Immature natural killer cell (primary cell): Measurements from ENCODE around the gene C3orf18. TPM values are rescaled to one million over a fixed set of nuclear protein-coding genes. Genes with fewer than 3 reads are reported as not detected.
A peak's percentile ranks its signal among the peaks of the same experiment; 100 is the strongest.

Experiments
- DNase-seq, 3 donors: peaks; one replicate each; pipeline ENCODE4 v3.0.0; 2022; ENCODE audit warnings: mixed read lengths in 1 of 3
- H3K27ac Mint-ChIP-seq, 6 donors: one replicate each; pipeline ENCODE4 v1.8.0; 2020; ENCODE audit warnings: mixed read lengths in 6 of 6, mild to moderate bottlenecking in 5 of 6, inconsistent platforms in 4 of 6, moderate library complexity in 3 of 6
- H3K27me3 Mint-ChIP-seq, 3 donors: one replicate each; pipeline ENCODE4 v1.8.0; 2020 to 2021; ENCODE audit warnings: low read depth in 3 of 3, mild to moderate bottlenecking in 3 of 3, mixed read lengths in 3 of 3, moderate library complexity in 3 of 3, inconsistent platforms in 1 of 3
- H3K36me3 Mint-ChIP-seq, 3 donors: one replicate each; pipeline ENCODE4 v1.8.0; 2020; ENCODE audit warnings: mixed read lengths in 3 of 3, inconsistent platforms in 2 of 3, mild to moderate bottlenecking in 2 of 3
- H3K4me1 Mint-ChIP-seq, 2 donors: one replicate each; pipeline ENCODE4 v1.8.0; 2020; ENCODE audit warnings: inconsistent platforms in 2 of 2, mild to moderate bottlenecking in 2 of 2, mixed read lengths in 2 of 2, moderate library complexity in 1 of 2
- H3K4me3 Mint-ChIP-seq, 5 donors: one replicate each; pipeline ENCODE4 v1.8.0; 2020; ENCODE audit warnings: mild to moderate bottlenecking in 5 of 5, mixed read lengths in 5 of 5, inconsistent platforms in 3 of 5, moderate library complexity in 3 of 5
- H3K9me3 Mint-ChIP-seq, 6 donors: one replicate each; pipeline ENCODE4 v1.8.0; 2020; ENCODE audit warnings: mild to moderate bottlenecking in 6 of 6, mixed read lengths in 6 of 6, inconsistent platforms in 4 of 6, moderate library complexity in 3 of 6
- polyA plus RNA-seq, 3 donors: library from polyadenylated mRNA; unstranded; fragments of 300-500 nt; fragmentation: Illumina TruSeq; gene quantifications; one replicate each; pipeline ENCODE4 v1.2.3, GENCODE V29; 2021

Gene C3orf18
- polyA plus RNA-seq, 3 donors from 2014 or later: 8.8 to 28.8 (median 11.5) TPM

DNA sequence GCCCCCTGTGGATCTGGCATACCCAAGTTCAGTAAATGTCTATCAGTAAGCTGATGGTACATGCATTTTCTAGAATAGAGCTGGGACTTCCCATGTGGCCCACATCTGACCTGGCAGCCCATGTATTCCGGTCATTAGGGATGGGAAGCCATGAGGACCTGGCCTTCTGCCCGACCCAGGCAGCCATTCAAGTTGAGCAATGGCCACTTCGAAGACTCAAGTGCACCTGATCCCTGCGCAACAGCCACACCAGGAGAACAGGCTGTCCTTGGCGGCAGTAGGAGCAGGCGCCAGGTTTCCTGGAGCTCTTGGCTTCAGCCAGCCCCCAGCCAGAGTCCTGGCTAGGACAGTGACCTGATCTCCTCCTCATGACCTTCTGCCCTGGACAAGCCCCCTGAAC lies 16.4 kb upstream of the C3orf18 start:
- no peak overlapping the region for H3K4me3 Mint-ChIP-seq
- H3K27ac Mint-ChIP-seq: peak overlapping the region in 3 of 6 donors; percentile 17 to 68 (median 61)
- peaks cover 19 to 31% of the 10 kb centered on the region in 2 donors for H3K4me1 Mint-ChIP-seq

GRCh38 chr3:50582083-50582482 lies 14.5 kb upstream of the C3orf18 start:
- H3K27me3 Mint-ChIP-seq: no peaks in the 10 kb centered on the region
- H3K4me3 Mint-ChIP-seq: no peak overlapping the region
- H3K36me3 Mint-ChIP-seq: peaks cover 7 to 25% (median 16%) of the 10 kb centered on the region in 3 donors
- DNase-seq: no peak
- H3K9me3 Mint-ChIP-seq: no peaks in the 10 kb centered on the region
- H3K4me1 Mint-ChIP-seq: peaks cover under 1 to 20% of the 10 kb centered on the region in 2 donors
- H3K27ac Mint-ChIP-seq: peak overlapping the region in 1 of 6 donors; percentile 35

More for the DNA sequence above, 16.4 kb upstream of the C3orf18 start:
- DNase-seq: no peak
- no peaks in the 10 kb centered on the region for H3K9me3 Mint-ChIP-seq
- peaks cover 0 to 5% (median 5%) of the 10 kb centered on the region in 3 donors for H3K27me3 Mint-ChIP-seq
- peaks cover 7 to 23% (median 15%) of the 10 kb centered on the region in 3 donors for H3K36me3 Mint-ChIP-seq

GRCh38 chr3:50581459-50581842 lies 13.9 kb upstream of the C3orf18 start:
- H3K36me3 Mint-ChIP-seq: peaks cover 7 to 25% (median 16%) of the 10 kb centered on the region in 3 donors
- H3K4me3 Mint-ChIP-seq: no peak overlapping the region
- H3K27ac Mint-ChIP-seq: peak overlapping the region in 1 of 6 donors; percentile 25
- no peaks in the 10 kb centered on the region for H3K27me3 Mint-ChIP-seq
- no peak for DNase-seq
- H3K9me3 Mint-ChIP-seq: no peaks in the 10 kb centered on the region
- H3K4me1 Mint-ChIP-seq: peaks cover 1 to 23% of the 10 kb centered on the region in 2 donors

- peaks cover 7 to 29% of the 10 kb centered on the region in 2 donors for H3K4me1 Mint-ChIP-seq
- no peak for DNase-seq
- no peaks in the 10 kb centered on the region for H3K9me3 Mint-ChIP-seq
- no peak overlapping the region for H3K4me3 Mint-ChIP-seq
- peaks cover 7 to 25% (median 20%) of the 10 kb centered on the region in 3 donors for H3K36me3 Mint-ChIP-seq
- peak overlapping the region in 1 of 6 donors; percentile 25 for H3K27ac Mint-ChIP-seq
- no peaks in the 10 kb centered on the region for H3K27me3 Mint-ChIP-seq
Measured at GRCh38 chr3:50580683-50581458, 13.3 kb upstream of the C3orf18 start.

DNA sequence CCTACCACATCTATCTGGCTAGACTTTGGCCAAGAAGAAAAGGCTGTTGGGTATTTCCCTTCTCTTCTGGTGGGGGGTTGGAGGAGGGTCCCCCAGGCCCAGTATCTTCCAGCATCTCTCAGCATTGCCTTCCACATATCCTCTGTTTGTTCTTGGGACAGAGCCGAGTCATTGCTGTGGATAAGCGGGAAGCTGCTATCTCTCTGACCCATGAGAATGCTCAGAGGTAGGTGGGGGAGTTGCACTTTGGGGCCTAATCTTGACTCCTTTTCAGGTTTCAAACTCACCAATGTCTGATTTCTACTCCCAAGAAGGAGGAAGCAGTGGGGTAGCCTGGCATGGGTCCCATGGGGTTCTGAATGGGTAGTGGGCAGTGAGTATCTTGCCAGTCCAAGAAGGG lies 9.8 kb upstream of the C3orf18 start:
- no peak overlapping the region for H3K27ac Mint-ChIP-seq
- H3K27me3 Mint-ChIP-seq: peaks cover 0 to 2% (median 0%) of the 10 kb centered on the region in 3 donors
- H3K9me3 Mint-ChIP-seq: no peaks in the 10 kb centered on the region
- no peak for DNase-seq
- peaks cover 0 to 14% (median 8%) of the 10 kb centered on the region in 3 donors for H3K36me3 Mint-ChIP-seq
- H3K4me3 Mint-ChIP-seq: no peak overlapping the region
- peaks cover 42 to 59% of the 10 kb centered on the region in 2 donors for H3K4me1 Mint-ChIP-seq

DNA sequence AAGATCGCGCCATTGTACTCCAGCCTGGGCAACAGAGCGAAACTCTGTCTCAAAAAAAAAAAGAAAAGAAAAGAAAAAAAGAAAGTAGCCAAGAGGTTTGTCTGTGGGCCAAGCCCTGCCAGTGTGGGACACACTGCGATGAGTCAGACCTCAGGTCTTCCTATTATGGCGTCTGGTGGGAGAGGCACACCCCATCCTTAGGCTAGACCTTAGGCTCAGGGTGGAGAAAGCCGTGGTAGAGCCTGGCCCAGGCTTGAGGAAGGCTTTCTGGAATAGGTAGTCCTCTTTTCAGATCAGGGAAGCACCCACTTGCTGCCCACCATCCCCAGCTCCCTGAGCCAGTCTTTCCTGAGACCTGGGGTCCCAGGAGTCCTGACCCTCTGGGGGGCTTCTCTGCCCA lies 7.8 kb upstream of the C3orf18 start:
- no peaks in the 10 kb centered on the region for H3K9me3 Mint-ChIP-seq
- H3K4me1 Mint-ChIP-seq: peaks cover 59 to 67% of the 10 kb centered on the region in 2 donors
- peaks cover 0 to 2% (median 0%) of the 10 kb centered on the region in 3 donors for H3K27me3 Mint-ChIP-seq
- peak overlapping the region in 4 of 5 donors; percentile 20 to 86 (median 37) for H3K4me3 Mint-ChIP-seq
- DNase-seq: no peak
- peaks cover 0 to 8% (median 5%) of the 10 kb centered on the region in 3 donors for H3K36me3 Mint-ChIP-seq
- peak overlapping the region; percentile 60 to 94 (median 90) for H3K27ac Mint-ChIP-seq

DNA sequence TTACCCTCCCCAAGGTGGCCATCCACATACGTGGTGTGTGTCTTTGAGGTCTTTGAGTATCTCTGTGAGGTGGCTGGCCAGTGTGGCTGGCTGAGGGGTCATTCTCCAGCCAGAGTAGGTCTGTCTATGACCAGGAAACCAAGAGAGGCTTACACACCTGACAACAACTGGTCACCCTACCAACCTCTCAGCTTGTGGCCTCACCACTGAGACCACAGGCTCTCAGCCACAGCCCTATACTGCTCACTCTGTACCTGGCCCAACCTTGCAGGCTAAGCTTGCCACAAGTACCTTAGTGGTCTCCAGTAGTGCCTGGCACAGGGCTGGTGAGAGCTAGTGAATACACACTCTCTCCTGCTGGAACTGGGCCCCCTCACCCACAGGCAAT lies 6.9 kb upstream of the C3orf18 start:
- peaks cover 0 to 4% (median 2%) of the 10 kb centered on the region in 3 donors for H3K27me3 Mint-ChIP-seq
- peaks cover 68 to 76% of the 10 kb centered on the region in 2 donors for H3K4me1 Mint-ChIP-seq
- DNase-seq: peak; percentile 50 to 53 (median 53)
- peak overlapping the region; percentile 81 to 94 (median 90) for H3K27ac Mint-ChIP-seq
- H3K9me3 Mint-ChIP-seq: no peaks in the 10 kb centered on the region
- peak overlapping the region; percentile 53 to 86 (median 79) for H3K4me3 Mint-ChIP-seq
- peaks cover 0 to 8% (median 5%) of the 10 kb centered on the region in 3 donors for H3K36me3 Mint-ChIP-seq

GRCh38 chr3:50573566-50574443 lies 6.3 kb upstream of the C3orf18 start:
- H3K27ac Mint-ChIP-seq: peak overlapping the region; percentile 81 to 94 (median 90)
- peaks cover 74 to 80% of the 10 kb centered on the region in 2 donors for H3K4me1 Mint-ChIP-seq
- peaks cover 0 to 4% (median under 1%) of the 10 kb centered on the region in 3 donors for H3K36me3 Mint-ChIP-seq
- peak overlapping the region; percentile 53 to 86 (median 79) for H3K4me3 Mint-ChIP-seq
- H3K27me3 Mint-ChIP-seq: peaks cover 0 to 7% (median 2%) of the 10 kb centered on the region in 3 donors
- no peaks in the 10 kb centered on the region for H3K9me3 Mint-ChIP-seq
- DNase-seq: peak; percentile 36 to 49 (median 44)

DNA sequence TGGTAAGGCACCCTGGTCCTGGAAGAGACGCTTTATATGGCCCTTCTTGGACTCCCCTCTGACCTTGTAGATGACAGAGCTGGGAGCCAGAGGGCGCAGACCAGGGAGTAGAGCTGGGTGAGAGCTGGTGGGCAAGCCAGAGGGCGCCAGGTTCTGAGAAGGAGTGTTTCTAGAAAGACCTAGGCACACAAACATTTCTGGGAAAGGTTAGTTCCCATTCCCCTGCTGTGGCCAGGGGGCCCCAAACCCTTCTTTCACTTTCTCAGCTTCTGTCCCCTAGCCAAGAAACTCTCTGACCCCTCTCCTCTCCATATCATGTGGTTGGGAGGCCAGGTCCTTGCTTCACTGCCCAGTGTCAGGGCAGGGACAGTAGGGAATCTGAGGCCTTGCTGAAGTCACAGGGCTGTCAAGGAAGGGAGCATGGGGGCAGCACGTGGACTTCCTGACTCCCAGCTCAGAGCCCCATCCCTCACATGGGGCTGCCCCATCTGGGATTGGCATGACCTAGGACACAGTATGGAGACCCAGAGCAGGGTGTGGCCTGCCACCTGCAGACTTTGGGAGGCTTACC lies 5.3 kb upstream of the C3orf18 start:
- peak overlapping the region; percentile 53 to 86 (median 79) for H3K4me3 Mint-ChIP-seq
- peaks cover 0 to 4% (median 0%) of the 10 kb centered on the region in 3 donors for H3K36me3 Mint-ChIP-seq
- DNase-seq: no peak
- H3K9me3 Mint-ChIP-seq: no peaks in the 10 kb centered on the region
- H3K4me1 Mint-ChIP-seq: peaks cover 78 to 83% of the 10 kb centered on the region in 2 donors
- peaks cover 0 to 8% (median 2%) of the 10 kb centered on the region in 3 donors for H3K27me3 Mint-ChIP-seq
- H3K27ac Mint-ChIP-seq: peak overlapping the region; percentile 81 to 94 (median 90)

DNA sequence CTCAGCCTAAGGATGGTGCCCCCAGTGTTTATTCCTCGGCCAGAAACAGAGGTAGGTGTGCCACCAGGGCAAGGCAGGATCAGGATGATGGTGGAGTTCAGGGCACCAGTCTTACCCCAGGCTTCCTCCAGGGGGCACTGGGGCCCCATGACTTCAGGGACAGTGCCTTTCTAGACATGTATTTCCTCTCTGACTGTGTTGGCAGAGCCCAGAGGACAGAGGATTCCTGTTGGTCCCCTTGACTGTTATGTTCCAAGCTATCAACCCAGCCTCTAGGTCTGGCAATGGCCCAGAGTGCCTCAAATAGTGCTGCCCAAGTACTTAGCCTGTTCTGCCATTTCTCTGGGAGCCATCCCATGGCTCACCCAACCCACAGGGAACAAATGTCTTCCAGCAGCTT lies 4.6 kb upstream of the C3orf18 start:
- peak; percentile 75 to 80 (median 78) for DNase-seq
- Mint-ChIP-seq H3K27ac (peak overlapping the region; percentile 81 to 94 (median 88)), H3K4me1 (peaks cover 82 to 83% of the 10 kb centered on the region in 2 donors), H3K4me3 (peak overlapping the region; percentile 68 to 86 (median 77)), H3K27me3 (peaks cover 2 to 8% (median 4%) of the 10 kb centered on the region in 3 donors), H3K9me3 (no peaks in the 10 kb centered on the region), H3K36me3 (peaks cover 0 to 4% (median 0%) of the 10 kb centered on the region in 3 donors)

- no peaks in the 10 kb centered on the region for H3K9me3 Mint-ChIP-seq
- peaks cover 84 to 87% of the 10 kb centered on the region in 2 donors for H3K4me1 Mint-ChIP-seq
- H3K4me3 Mint-ChIP-seq: no peak overlapping the region
- H3K36me3 Mint-ChIP-seq: peaks cover 0 to 4% (median 0%) of the 10 kb centered on the region in 3 donors
- H3K27me3 Mint-ChIP-seq: peaks cover 2 to 8% (median 4%) of the 10 kb centered on the region in 3 donors
- DNase-seq: no peak
- H3K27ac Mint-ChIP-seq: peak overlapping the region in 5 of 6 donors; percentile 13 to 94 (median 64)
Measured at GRCh38 chr3:50571486-50571885, 3.9 kb upstream of the C3orf18 start.

DNA sequence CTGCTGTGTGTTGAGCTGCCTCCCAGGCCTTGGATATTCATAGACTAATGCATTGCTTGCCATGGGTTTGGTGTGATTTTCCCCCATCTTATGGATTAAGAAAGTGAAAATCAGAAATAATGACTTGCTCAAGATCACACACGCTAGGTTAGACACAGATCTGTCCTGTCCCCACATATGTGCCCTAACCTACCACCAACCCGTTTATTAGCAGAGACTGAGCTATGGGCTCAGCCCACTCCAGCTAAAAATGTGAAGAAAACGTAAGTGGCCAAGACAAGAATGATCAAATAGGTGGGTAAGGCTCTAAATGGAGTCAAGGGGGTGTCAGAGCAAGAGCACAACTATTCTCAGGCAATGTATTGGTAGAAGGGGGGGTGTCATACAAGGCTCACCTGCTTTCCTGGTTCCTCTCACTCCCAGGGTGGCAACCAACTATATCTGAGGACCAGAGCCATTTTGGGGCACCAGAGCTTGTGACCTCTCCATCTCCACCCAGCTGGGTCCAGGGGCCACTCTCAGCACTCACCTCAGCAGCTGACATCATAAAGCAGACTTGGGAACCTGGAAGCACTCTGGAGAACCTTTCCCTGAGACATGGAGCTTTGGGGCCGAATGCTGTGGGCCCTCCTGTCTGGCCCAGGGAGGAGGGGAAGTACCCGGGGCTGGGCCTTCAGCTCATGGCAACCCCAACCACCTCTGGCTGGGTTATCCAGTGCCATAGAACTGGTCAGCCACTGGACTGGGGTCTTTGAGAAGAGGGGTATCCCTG lies 3.1 kb upstream of the C3orf18 start:
- Mint-ChIP-seq H3K4me3 (peak overlapping the region; percentile 87 to 96 (median 94)), H3K27me3 (peaks cover 2 to 8% (median 4%) of the 10 kb centered on the region in 3 donors), H3K9me3 (no peaks in the 10 kb centered on the region), H3K27ac (peak overlapping the region; percentile 75 to 96 (median 94)), H3K4me1 (peaks cover 79 to 82% of the 10 kb centered on the region in 2 donors), H3K36me3 (no peaks in the 10 kb centered on the region)
- no peak for DNase-seq
